Measurements from ENCODE around the gene RPTOR.
"Not testable (repeated sequence)": the region's sequence is repeated elsewhere in the genome, so short reads cannot be mapped to it uniquely, and the experiment has no call there.

Gene RPTOR

GRCh38 chr17:80619535-80620235 lies 75.0 kb downstream of the RPTOR start:
- no peak for DNase-seq (ENCODE audit: low read depth)

- DNase-seq (ENCODE audit: low read depth), result no peak
Observed at GRCh38 chr17:80621335-80621996, 76.8 kb downstream of the RPTOR start.

- no peak for DNase-seq (ENCODE audit: low read depth)
Observed at GRCh38 chr17:80621997-80622357, 77.3 kb downstream of the RPTOR start.

DNA sequence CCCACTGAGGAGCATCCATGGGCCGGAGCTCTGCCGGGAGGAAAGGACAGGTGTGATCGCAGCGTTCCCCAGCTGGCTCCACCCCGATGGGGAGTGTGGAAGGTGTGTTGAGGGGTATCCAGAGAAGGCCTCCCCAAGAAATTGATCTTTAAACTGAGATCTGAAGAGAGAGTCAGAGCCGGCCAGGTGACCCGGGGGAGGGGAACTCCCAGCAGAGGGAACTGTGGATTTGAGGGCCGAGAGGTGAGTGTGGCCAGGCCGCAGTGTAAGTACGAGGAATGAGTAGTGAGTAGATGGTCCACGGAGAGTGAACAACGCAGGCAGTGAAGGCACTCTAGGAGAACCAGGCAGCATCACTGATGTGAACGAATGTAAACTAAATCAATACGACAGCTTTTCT lies 80.2 kb downstream of the RPTOR start:
- DNase-seq (ENCODE audit: low read depth), result no peak

DNA sequence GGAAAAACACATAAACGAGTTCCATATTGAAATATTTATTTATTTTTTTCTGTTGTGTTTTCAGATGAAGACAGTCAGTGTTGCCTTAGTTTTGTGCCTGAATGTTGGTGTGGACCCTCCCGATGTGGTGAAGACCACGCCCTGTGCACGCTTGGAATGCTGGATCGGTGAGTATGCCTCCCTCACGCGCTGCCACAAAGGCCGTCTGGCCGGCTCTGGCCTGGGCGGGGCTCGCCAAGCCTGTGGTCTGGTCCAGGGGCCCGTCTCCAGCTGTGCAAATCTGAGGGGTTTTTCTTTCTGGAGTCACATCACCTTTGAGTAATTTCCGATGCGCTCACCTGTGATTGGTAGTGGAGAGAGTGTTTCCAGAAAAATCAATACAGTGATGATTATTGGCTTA lies 81.0 kb downstream of the RPTOR start:
- DNase-seq (ENCODE audit: low read depth), result no peak

DNA sequence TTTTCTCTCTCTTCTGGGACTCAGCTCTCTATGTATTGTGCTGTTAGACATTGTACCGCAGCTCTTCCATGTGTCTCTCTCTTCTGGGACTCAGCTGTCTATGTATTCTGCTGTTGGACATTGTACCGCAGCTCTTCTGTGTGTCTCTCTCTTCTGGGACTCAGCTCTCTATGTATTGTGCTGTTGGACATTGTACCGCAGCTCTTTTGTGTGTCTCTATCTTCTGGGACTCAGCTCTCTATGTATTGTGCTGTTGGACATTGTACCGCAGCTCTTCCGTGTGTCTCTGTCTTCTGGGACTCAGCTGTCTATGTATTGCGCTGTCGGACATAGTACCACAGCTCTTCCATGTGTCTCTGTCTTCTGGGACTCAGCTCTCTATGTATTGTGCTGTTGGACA lies 84.2 kb downstream of the RPTOR start:
- DNase-seq (ENCODE audit: low read depth), result not testable (repeated sequence)

DNA sequence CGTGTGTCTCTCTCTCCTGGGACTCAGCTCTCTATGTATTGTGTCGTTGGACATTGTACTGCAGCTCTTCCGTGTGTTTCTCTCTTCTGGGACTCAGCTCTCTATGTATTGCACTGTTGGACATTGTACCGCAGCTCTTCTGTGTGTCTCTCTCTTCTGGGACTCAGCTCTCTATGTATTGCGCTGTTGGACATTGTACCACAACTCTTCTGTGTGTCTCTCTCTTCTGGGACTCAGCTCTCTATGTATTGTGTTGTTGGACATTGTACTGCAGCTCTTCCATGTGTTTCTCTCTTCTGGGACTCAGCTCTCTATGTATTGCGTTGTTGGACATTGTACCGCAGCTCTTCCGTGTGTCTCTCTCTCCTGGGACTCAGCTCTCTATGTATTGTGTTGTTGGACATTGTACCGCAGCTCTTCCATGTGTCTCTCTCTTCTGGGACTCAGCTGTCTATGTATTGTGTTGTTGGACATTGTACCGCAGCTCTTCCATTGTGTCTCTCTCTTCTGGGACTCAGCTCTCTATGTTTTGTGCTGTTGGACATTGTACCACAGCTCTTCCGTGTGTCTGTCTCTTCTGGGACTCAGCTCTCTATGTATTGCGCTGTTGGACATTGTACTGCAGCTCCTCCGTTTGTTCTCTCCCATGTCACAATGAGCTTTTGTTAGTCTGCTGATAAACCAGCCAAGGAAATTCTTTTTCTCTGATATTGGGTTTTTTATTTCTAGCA lies 84.8 kb downstream of the RPTOR start:
- DNase-seq (ENCODE audit: low read depth), result no peak

DNA sequence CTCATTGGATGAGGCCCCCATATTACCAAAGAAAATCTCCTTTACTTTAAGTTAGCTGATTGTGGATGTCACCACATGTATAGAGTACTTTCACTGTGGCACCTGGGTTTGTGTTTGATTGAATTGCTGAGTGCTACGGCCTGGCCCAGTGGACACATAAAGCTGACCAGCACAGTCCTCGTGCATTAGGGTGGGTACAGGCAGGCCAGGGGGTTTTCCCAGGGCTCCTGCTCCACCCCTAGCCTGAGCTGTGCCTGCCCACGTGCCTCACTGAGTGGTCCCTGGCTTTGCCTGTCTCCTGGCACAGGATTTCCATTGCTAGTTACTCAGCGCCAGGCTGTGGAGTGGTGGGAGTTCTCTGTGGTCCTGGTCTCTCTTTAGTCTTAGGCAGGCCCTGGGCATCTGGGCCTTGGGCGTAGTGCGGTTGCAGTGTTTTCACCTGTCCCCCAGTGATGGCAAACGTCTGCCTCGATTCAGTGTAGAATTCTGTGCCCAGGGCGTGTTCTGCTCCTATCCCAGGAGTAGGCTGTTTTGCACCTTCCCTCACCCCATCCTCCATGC lies 86.0 kb downstream of the RPTOR start:
- DNase-seq (ENCODE audit: low read depth), result no peak

GRCh38 chr17:80631142-80632045 lies 86.8 kb downstream of the RPTOR start:
- no peak for DNase-seq (ENCODE audit: low read depth)

GRCh38 chr17:80632046-80632581 lies 87.5 kb downstream of the RPTOR start:
- no peak for DNase-seq (ENCODE audit: low read depth)

DNA sequence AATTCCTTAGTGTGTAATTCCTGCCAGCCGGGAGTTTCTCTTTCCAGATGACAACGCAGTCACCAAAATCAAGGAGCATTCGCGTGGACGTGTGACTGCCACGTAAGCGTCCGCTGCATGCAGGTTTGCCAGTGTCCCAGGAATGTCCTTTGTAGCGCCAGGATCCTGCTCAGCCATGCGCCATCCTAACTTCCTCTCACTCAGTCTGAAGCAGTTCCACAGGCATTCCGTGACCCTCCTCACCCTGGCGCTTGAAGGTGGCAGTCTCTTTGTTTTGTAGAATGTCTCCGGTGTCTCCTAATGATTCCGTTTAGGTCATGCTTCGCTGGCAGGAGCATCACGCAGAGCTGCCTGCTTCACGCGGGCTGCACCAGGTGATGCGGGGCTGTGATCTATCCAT lies 88.6 kb downstream of the RPTOR start:
- no peak for DNase-seq (ENCODE audit: low read depth)

- no peak for DNase-seq (ENCODE audit: low read depth)
Observed at GRCh38 chr17:80633994-80634566, 89.4 kb downstream of the RPTOR start.

DNA sequence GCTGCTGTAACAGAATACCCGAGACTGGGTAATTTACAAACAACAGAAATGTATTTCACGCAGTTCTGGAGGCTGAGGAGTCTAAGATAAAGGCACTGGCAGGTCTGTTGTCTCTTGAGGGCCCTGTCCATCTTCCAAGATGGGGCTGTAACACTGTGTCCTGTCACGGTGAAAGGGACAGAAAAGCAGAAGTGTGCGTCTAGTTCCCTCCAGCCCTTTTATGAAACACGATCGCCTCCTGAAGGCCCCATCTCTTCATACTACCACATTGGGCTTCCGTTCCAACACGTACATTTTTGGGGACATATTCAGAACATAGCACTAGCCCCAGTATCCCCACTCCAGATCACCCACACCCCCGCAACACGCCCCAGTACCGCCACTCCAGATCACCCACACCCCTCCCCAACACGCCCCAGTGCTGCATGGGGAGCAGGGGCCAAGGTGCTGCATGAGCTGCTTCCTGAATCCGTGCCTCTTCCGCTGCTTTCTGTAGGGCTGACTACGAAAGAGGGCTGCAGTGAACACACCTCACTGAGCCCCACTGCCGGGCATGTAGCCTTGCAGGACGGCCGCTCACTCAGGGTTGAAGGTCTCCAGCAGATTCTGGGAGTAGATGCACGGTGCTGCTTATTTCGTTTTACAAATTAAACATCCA lies 91.9 kb downstream of the RPTOR start:
- DNase-seq (ENCODE audit: low read depth), result no peak

DNA sequence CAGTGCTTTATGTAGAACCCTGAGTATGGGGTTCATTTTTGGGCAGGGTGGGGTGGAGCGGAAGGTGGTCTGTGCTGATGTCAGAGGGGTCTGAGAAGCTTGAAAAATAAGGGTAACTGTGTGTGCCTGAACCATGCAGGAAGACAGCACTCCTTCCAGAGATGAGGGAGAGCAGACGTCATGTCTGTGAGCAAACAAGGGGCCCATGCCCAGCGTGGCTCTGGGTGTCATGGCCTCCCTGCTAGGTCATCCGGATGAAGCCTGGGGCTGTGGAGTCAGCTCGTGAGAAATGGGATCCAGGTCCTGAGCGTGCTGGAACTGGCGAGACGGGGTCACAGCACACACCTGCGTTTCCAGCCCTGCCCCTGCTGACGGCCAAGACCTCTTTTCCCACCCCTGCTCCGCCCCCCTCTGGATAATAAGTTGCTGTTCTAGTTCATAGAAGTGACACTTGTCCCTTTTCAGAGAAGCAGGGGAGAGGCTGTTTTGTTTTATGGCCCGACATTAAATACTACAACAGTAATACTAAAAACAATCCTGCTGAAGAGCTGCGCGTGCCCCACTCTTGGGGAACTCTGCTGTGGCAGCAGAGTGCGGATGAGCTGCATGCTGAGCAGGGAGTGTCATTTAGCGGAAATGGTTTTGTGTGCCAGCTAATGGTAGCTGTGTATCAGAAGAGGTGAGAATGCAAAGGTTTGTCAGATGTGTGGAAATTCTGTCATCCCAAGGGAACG lies 92.6 kb downstream of the RPTOR start:
- DNase-seq (ENCODE audit: low read depth), result no peak

DNA sequence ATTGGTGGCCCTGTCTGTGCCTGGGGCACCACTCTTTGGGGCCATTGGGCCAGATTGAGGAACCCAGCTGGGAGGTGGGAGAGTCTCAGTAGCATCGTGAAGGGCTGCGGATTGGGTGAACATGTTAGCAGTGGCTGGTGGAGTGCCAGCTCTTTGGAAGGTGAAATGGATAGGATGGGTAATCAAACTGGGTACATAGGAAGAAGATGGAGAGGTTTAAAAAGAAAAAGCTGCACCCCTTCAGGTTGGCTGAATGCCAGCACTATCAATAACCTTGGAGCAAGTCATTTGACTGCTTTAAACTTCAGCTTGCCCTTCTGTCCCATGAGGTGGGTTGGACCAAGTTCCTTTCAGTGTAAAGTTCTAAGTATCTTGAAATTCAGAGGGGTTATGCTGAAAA lies 95.0 kb downstream of the RPTOR start:
- DNase-seq (ENCODE audit: low read depth), result no peak

DNA sequence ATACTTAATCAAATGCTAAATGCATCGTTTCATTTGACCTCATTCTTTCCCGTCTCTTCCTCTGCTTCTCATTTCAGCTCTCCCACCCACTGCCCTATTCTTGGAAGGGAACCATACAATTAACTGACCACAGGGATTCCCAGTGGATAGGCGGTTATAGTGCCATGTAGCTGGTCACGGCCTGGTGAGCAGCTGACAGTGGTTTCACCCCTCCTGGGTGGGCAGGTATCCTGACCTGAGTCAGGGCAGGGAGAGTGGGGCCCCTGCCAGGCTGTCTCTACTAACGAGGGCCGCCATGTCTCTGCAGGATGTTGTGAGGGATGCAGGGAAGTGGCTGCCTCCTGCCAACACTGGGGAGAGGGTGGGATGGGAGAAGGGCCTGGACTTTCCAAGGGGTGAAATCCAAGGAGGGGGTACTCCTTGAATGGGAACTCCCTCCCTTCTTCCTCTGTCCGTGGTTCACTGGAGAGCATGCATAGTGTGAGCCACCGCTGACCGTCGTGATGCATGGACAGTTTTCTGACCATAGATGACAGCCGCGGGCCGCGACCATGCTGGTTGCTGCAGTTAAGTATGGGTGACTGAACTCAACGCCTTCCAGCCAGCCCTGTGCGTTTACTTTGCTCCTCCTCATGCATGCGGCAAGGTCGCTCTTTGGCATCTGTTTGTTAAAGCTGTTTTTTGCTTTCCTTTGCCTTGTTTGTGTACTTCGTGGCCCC lies 95.9 kb downstream of the RPTOR start:
- DNase-seq (ENCODE audit: low read depth), result no peak

GRCh38 chr17:80643326-80644099 lies 98.9 kb downstream of the RPTOR start:
- no peak for DNase-seq (ENCODE audit: low read depth)

DNA sequence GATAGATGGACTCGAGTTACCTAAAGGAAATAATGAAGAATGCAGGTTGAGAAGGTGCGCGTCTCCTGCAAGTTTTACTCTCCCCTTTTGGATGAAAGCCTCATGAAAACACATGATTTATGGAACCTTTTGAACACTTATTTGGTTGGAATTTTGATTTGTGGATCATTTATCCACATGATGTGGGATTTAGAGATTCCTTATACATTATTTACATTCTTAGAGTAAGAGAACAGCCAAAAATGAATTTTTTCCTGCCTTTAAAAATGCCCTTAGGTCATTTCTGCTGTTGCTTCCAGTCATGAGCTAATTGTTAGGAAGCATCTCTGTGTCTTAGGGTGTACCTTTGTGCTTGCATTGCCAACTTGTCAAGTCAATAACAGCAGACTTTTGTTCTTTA lies 99.9 kb downstream of the RPTOR start:
- DNase-seq (ENCODE audit: low read depth), result no peak
